ENCODE measurements around the gene CEP20. TPM values are rescaled to one million over a fixed set of nuclear protein-coding genes. Genes with fewer than 3 reads are reported as not detected.

The CEP20 gene
- total RNA-seq, 2 donors from 2014 or later: 65.9 to 70.4 TPM

DNA sequence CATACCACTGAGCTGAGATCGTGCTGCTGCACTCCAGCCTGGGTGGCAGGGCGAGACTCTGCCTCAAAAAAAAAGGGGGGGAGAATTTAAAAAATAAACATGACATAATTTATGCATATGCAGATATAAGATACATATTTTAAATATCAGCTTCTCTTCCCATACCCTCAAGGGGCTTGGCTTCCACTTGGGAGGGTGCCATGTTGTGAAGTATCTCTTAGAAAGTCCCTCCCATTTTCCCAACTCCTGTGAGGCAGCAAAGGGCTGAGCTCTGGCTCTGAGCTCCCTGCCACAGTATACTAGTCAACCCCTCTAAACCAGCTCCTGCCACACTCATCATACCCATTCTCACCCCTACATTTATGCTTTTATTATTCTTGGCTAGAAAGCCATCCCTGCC lies 71.0 kb downstream of the CEP20 start:
- no peak overlapping the region for H3K27ac Mint-ChIP-seq
- no peaks in the 10 kb centered on the region for H3K4me1 Mint-ChIP-seq
- ATAC-seq (replicated peaks): no peak
- H3K27me3 Mint-ChIP-seq: peaks cover 8% of the 10 kb centered on the region
- H3K4me3 Mint-ChIP-seq: no peak overlapping the region
- H3K36me3 Mint-ChIP-seq (ENCODE audit: low read depth): no peaks in the 10 kb centered on the region
- H3K9me3 Mint-ChIP-seq: peaks cover 5% of the 10 kb centered on the region

DNA sequence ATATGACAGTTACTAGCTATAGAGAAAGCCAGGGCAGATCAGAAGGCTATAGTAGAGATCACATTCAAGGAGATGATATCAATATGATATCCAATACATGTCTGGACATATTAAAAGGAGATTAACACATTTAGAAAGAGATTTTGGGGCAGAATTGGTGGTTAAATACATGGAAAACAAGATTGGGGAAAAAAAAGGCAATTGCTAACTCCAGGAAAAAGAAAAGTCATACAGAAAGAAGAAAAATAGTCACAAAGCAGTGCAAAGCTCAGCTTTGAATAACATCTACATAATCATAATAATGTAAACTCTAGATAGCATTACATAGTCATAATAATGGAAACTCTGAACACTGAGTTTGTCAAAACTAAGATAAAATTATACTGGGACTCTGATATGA lies 72.2 kb downstream of the CEP20 start:
- H3K27ac Mint-ChIP-seq: no peak overlapping the region

More for the DNA sequence above, 72.2 kb downstream of the CEP20 start:
- no peak overlapping the region for H3K4me3 Mint-ChIP-seq
- no peaks in the 10 kb centered on the region for H3K36me3 Mint-ChIP-seq (ENCODE audit: low read depth)
- ATAC-seq (replicated peaks): no peak
- peaks cover 8% of the 10 kb centered on the region for H3K27me3 Mint-ChIP-seq
- H3K4me1 Mint-ChIP-seq: no peaks in the 10 kb centered on the region
- H3K9me3 Mint-ChIP-seq: peaks cover 5% of the 10 kb centered on the region

Other genes starting within 250 kb of the CEP20 start
- 100 to 1,000 TPM in 1 of 2 donors, 10 to 100 TPM in 1; 85.0 to 120 TPM for gene MARF1, start 245.4 kb downstream of the CEP20 start, total RNA-seq
- gene NDE1, start 238.4 kb downstream of the CEP20 start, total RNA-seq: 100 to 1,000 TPM; 112 to 117 TPM
- not detected for gene MYH11, start 31.6 kb downstream of the CEP20 start, total RNA-seq
- 10 to 100 TPM; 78.0 to 84.0 TPM for gene ABCC1, start 61.0 kb upstream of the CEP20 start, total RNA-seq